Transverse colon (tissue), 4 donors: Measurements from ENCODE around the gene PAX5. TPM values are rescaled to one million over a fixed set of nuclear protein-coding genes. Genes with fewer than 3 reads are reported as not detected.

ENCODE experiments used
- DNase-seq: peaks from one replicate; pipeline ENCODE4 v3.0.0-alpha.2; 2019
- H3K27ac ChIP-seq, 4 donors: fragments of 200-600 bp; sonication (generic); 2 replicates each; pipeline ENCODE4 v1.5.1; 2016 to 2018; ENCODE audit warnings: inconsistent platforms in 4 of 4
- H3K27me3 ChIP-seq: fragments of 200-600 bp; sonication (generic); 2 replicates; pipeline ENCODE4 v1.5.1; 2017; ENCODE audit warnings: inconsistent platforms
- H3K36me3 ChIP-seq, 4 donors: fragments of 200-600 bp; sonication (generic); 2 replicates each; pipeline ENCODE4 v1.5.1; 2017 to 2019; ENCODE audit warnings: inconsistent platforms in 4 of 4
- H3K4me1 ChIP-seq, 4 donors: fragments of 200-600 bp; sonication (generic); 2 replicates each; pipeline ENCODE4 v1.5.1; 2017 to 2020; ENCODE audit warnings: inconsistent platforms in 4 of 4
- H3K4me3 ChIP-seq, 4 donors: fragments of 200-600 bp; sonication (generic); 1 replicate in 1 of 4; 2 replicates in 3 of 4; pipeline versions ENCODE4 v1.5.1 to v1.6.1; 2017 to 2019; ENCODE audit warnings: inconsistent platforms in 4 of 4
- H3K9me3 ChIP-seq, 2 donors: fragments of 200-600 bp; sonication (generic); 2 replicates each; pipeline ENCODE4 v1.5.1; 2017 to 2019; ENCODE audit warnings: inconsistent platforms in 2 of 2
- CTCF ChIP-seq, 5 experiments: fragments of 200-600 bp in 3 of 5; fragments of 450-650 bp in 2 of 5; sonication (generic) in 3 of 5; IDR thresholded peaks; 1 replicate in 2 of 5; 2 replicates in 3 of 5; pipeline ENCODE4 v1.5.1; 2016 to 2017; ENCODE audit warnings: antibody characterized with exemption in 5 of 5, inconsistent platforms in 3 of 5, mild to moderate bottlenecking in 2 of 5, moderate library complexity in 1 of 5
- EP300 ChIP-seq: sonication (generic); formaldehyde crosslinking; IDR thresholded peaks from one replicate; pipeline ENCODE4 v1.6.1; 2017; ENCODE audit warnings: antibody characterized with exemption, low read depth
- POLR2A ChIP-seq: fragments of 450-650 bp; IDR thresholded peaks from one replicate; pipeline ENCODE4 v1.6.1; 2016; ENCODE audit warnings: antibody characterized with exemption, mild to moderate bottlenecking, moderate library complexity
- POLR2AphosphoS5 ChIP-seq, 3 donors: sonication (generic); formaldehyde crosslinking; IDR thresholded peaks; one replicate each; pipeline ENCODE4 v1.6.1; 2016; ENCODE audit warnings: antibody characterized with exemption in 3 of 3
- WGBS, 2 donors: methylation state at CpG; one replicate each; pipeline ENCODE4 v1.1.5; 2018; ENCODE audit warnings: low coverage in 1 of 2; 5-methylcytosine and 5-hydroxymethylcytosine counted together
- in situ Hi-C, 4 donors: fragments of 200-750 bp; cut with MboI; loops; one replicate each; pipeline versions ENCODE4 v1.15.0 to v1.15.1; 2017; ENCODE audit warnings: low sequenced_read_pairs in 3 of 4, low pct_ligation_motif_present in 1 of 4, low pct_unique_long_range_greater_than_20kb in 1 of 4
- intact Hi-C: fragments of 100-400 bp; cut with DNase I; formaldehyde crosslinking; loops from one replicate; pipeline ENCODE4 v1.15.1; 2023; ENCODE audit warnings: low total_unique reads
- total RNA-seq, 4 donors: library from RNA; depleted of rRNA; stranded (reverse); fragments of >200 nt; gene quantifications; one replicate each; pipeline ENCODE4 v1.1.0, GENCODE V29; 2016

Gene PAX5
- total RNA-seq, 4 donors from 2014 or later: 2.4 to 3.7 TPM; not detected in 2

- H3K4me3 ChIP-seq: no peak overlapping the region
- in situ Hi-C loops: no loop called here
- H3K27ac ChIP-seq: no peak overlapping the region
- no peaks in the 10 kb centered on the region for H3K36me3 ChIP-seq
- DNase-seq: no peak
- H3K27me3 ChIP-seq: peaks cover 15% of the 10 kb centered on the region
- WGBS, 2 donors: 82% methylated on average over 8 of the region's 8 CpGs; no CpG with 5 or more reads in 1 of the 2 donors
- intact Hi-C loops: no loop called here
- no peaks in the 10 kb centered on the region for H3K4me1 ChIP-seq
- no peaks in the 10 kb centered on the region for H3K9me3 ChIP-seq
- TF ChIP-seq CTCF (IDR thresholded peaks at IDR 0.05) (no peak), EP300 (no peak), POLR2A (no peak), POLR2AphosphoS5 (IDR thresholded peaks at IDR 0.05) (no peak)
Observed at GRCh38 chr9:36893911-36894310, 140.2 kb downstream of the PAX5 start.

GRCh38 chr9:36893184-36893583 lies 140.9 kb downstream of the PAX5 start:
- TF ChIP-seq CTCF (IDR thresholded peaks at IDR 0.05) (no peak), EP300 (no peak), POLR2AphosphoS5 (IDR thresholded peaks at IDR 0.05) (no peak), POLR2A (no peak)
- 80 to 85% methylated on average over 2 to 8 of the region's 8 CpGs for WGBS, 2 donors
- H3K27me3 ChIP-seq: peaks cover 15% of the 10 kb centered on the region
- in situ Hi-C loops: no loop called here
- H3K4me3 ChIP-seq: no peak overlapping the region
- intact Hi-C loops: no loop called here
- H3K27ac ChIP-seq: no peak overlapping the region
- H3K4me1 ChIP-seq: no peaks in the 10 kb centered on the region
- H3K9me3 ChIP-seq: no peaks in the 10 kb centered on the region
- H3K36me3 ChIP-seq: no peaks in the 10 kb centered on the region
- DNase-seq: no peak

GRCh38 chr9:36892279-36892678 lies 141.8 kb downstream of the PAX5 start:
- Histone ChIP-seq H3K36me3 (no peaks in the 10 kb centered on the region), H3K27me3 (peaks cover 15% of the 10 kb centered on the region), H3K4me3 (no peak overlapping the region), H3K9me3 (no peaks in the 10 kb centered on the region), H3K27ac (no peak overlapping the region), H3K4me1 (no peaks in the 10 kb centered on the region)
- 63 to 84% methylated on average over 3 to 4 of the region's 4 CpGs for WGBS, 2 donors
- DNase-seq: no peak
- in situ Hi-C loops (no loop called here), intact Hi-C loops (no loop called here)
- TF ChIP-seq EP300 (no peak), CTCF (IDR thresholded peaks at IDR 0.05) (no peak), POLR2AphosphoS5 (IDR thresholded peaks at IDR 0.05) (no peak)

GRCh38 chr9:36891341-36891811 lies 142.7 kb downstream of the PAX5 start:
- in situ Hi-C loops: no loop called here
- Histone ChIP-seq H3K4me1 (no peaks in the 10 kb centered on the region), H3K36me3 (no peaks in the 10 kb centered on the region), H3K27me3 (peaks cover 15% of the 10 kb centered on the region), H3K4me3 (no peak overlapping the region), H3K9me3 (no peaks in the 10 kb centered on the region), H3K27ac (no peak overlapping the region)
- DNase-seq: no peak
- TF ChIP-seq CTCF (IDR thresholded peaks at IDR 0.05) (no peak), POLR2A (no peak), POLR2AphosphoS5 (IDR thresholded peaks at IDR 0.05) (no peak), EP300 (no peak)
- 0 to 51% methylated on average over 1 to 13 of the region's 13 CpGs for WGBS, 2 donors
- intact Hi-C loops: no loop called here
